NK-92 treated with Interleukin-12 subunit alpha and Interleukin-12 subunit beta, amount 100 ng/mL, for 24 hours (cell line): ENCODE results near the gene COX4I1.
"Not testable (repeated sequence)": the region's sequence is repeated elsewhere in the genome, so short reads cannot be mapped to it uniquely, and the experiment has no call there.

ENCODE experiments used
- DNase-seq: peaks from one replicate; lab custom pipeline; 2025; lab: John Stamatoyannopoulos, UW

COX4I1 gene

GRCh38 chr16:85824161-85825135, 25.0 kb downstream of the COX4I1 start:
- DNase-seq, result no peak

- DNase-seq, result no peak
Observed at GRCh38 chr16:85825326-85825725, 25.8 kb downstream of the COX4I1 start.

GRCh38 chr16:85826686-85827247, 27.3 kb downstream of the COX4I1 start:
- DNase-seq, result no peak

GRCh38 chr16:85828166-85828565, 28.7 kb downstream of the COX4I1 start:
- DNase-seq, result no peak

- DNase-seq, result no peak
Observed at GRCh38 chr16:85829171-85829719, 29.8 kb downstream of the COX4I1 start.

- DNase-seq, result no peak
Observed at GRCh38 chr16:85829751-85830445, 30.4 kb downstream of the COX4I1 start.

- no peak for DNase-seq
Observed at GRCh38 chr16:85830821-85831220, 31.3 kb downstream of the COX4I1 start.

- no peak for DNase-seq
Observed at GRCh38 chr16:85832570-85833218, 33.2 kb downstream of the COX4I1 start.

GRCh38 chr16:85833219-85833920, 33.9 kb downstream of the COX4I1 start:
- no peak for DNase-seq

- no peak for DNase-seq
Observed at GRCh38 chr16:85834741-85835140, 35.2 kb downstream of the COX4I1 start.

- no peak for DNase-seq
Observed at GRCh38 chr16:85835227-85835751, 35.8 kb downstream of the COX4I1 start.

GRCh38 chr16:85835956-85836705, 36.6 kb downstream of the COX4I1 start:
- no peak for DNase-seq

GRCh38 chr16:85836706-85837582, 37.4 kb downstream of the COX4I1 start:
- no peak for DNase-seq

GRCh38 chr16:85837654-85838053, 38.2 kb downstream of the COX4I1 start:
- DNase-seq, result not testable (repeated sequence)

GRCh38 chr16:85838381-85838780, 38.9 kb downstream of the COX4I1 start:
- no peak for DNase-seq

GRCh38 chr16:85838876-85839585, 39.5 kb downstream of the COX4I1 start:
- no peak for DNase-seq

- DNase-seq, result no peak
Observed at GRCh38 chr16:85839681-85840240, 40.3 kb downstream of the COX4I1 start.

- no peak for DNase-seq
Observed at GRCh38 chr16:85840395-85840794, 40.9 kb downstream of the COX4I1 start.
